HG03558 (cell line): Measurements from ENCODE around the gene EMID1.

Source experiments
- ATAC-seq: cut with Tn5 transposase; IDR thresholded peaks from one replicate; pipeline ENCODE4 v1.9.1; 2021; ENCODE audit warnings: moderate number of reproducible peaks; ENCODE audit not compliant: unreplicated experiment; ENCODE audit errors: extremely low read depth

EMID1 gene

GRCh38 chr22:29205594-29206371 lies at the start of gene EMID1:
Gene EMID1, plus strand, starts transcription at chr22:29205896. Its CDS starts 143 bp downstream, at chr22:29206039.
- ATAC-seq: no peak

- no peak for ATAC-seq
Measured at GRCh38 chr22:29155966-29156365, 49.7 kb upstream of the EMID1 start.

GRCh38 chr22:29156507-29156906 lies 49.2 kb upstream of the EMID1 start:
- ATAC-seq: no peak

- no peak for ATAC-seq
Measured at GRCh38 chr22:29157759-29158535, 47.7 kb upstream of the EMID1 start.

- ATAC-seq: no peak
Measured at GRCh38 chr22:29158546-29158945, 47.1 kb upstream of the EMID1 start.

GRCh38 chr22:29163808-29164207 lies 41.9 kb upstream of the EMID1 start:
- ATAC-seq: no peak

- ATAC-seq: no peak
Measured at GRCh38 chr22:29165321-29166060, 40.2 kb upstream of the EMID1 start.

GRCh38 chr22:29166180-29166579 lies 39.5 kb upstream of the EMID1 start:
- no peak for ATAC-seq

- peak; percentile 71 for ATAC-seq
Measured at GRCh38 chr22:29167032-29167911, 38.4 kb upstream of the EMID1 start.

GRCh38 chr22:29171721-29172120 lies 34.0 kb upstream of the EMID1 start:
- ATAC-seq: no peak

GRCh38 chr22:29172216-29172615 lies 33.5 kb upstream of the EMID1 start:
- no peak for ATAC-seq

GRCh38 chr22:29175312-29175835 lies 30.3 kb upstream of the EMID1 start:
- ATAC-seq: no peak

- no peak for ATAC-seq
Measured at GRCh38 chr22:29183971-29184848, 21.5 kb upstream of the EMID1 start.

- ATAC-seq: no peak
Measured at GRCh38 chr22:29184849-29185490, 20.7 kb upstream of the EMID1 start.

- ATAC-seq: no peak
Measured at GRCh38 chr22:29186302-29186701, 19.4 kb upstream of the EMID1 start.

- ATAC-seq: no peak
Measured at GRCh38 chr22:29187831-29188230, 17.9 kb upstream of the EMID1 start.

GRCh38 chr22:29190051-29190450 lies 15.6 kb upstream of the EMID1 start:
- ATAC-seq: no peak

- no peak for ATAC-seq
Measured at GRCh38 chr22:29190918-29191317, 14.8 kb upstream of the EMID1 start.
